ENCODE results near the gene EMC7. TPM values are rescaled to one million over a fixed set of nuclear protein-coding genes. Genes with fewer than 3 reads are reported as not detected.

EMC7 gene
- total and polyA plus RNA-seq, 10 of the 15 experiments (the other 5 are each of a cell fraction or from before 2014, with no cell fraction given): 16.5 to 88.9 (median 45.0) TPM

DNA sequence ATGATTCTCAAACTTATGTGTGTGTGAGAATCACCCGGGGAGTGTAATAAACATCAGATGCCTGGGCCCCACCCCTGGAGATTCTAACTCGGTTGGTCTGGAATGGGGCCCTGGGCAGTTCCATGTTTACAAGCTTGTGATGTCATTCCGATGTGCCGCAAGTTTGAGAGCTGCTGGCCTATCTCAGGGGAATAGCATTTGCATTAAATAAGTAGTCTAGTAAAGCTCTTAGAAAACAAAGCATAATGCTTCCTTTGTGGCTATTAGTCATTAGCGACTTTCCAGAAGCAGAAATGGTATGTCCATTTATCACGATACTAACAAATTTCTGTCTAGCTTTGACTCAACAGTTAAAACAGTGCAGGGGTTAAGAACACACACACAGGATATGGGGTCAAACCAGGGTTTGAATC, 21.1 kb upstream of the EMC7 start (continued):
- TF ChIP-seq, protein P1, sequence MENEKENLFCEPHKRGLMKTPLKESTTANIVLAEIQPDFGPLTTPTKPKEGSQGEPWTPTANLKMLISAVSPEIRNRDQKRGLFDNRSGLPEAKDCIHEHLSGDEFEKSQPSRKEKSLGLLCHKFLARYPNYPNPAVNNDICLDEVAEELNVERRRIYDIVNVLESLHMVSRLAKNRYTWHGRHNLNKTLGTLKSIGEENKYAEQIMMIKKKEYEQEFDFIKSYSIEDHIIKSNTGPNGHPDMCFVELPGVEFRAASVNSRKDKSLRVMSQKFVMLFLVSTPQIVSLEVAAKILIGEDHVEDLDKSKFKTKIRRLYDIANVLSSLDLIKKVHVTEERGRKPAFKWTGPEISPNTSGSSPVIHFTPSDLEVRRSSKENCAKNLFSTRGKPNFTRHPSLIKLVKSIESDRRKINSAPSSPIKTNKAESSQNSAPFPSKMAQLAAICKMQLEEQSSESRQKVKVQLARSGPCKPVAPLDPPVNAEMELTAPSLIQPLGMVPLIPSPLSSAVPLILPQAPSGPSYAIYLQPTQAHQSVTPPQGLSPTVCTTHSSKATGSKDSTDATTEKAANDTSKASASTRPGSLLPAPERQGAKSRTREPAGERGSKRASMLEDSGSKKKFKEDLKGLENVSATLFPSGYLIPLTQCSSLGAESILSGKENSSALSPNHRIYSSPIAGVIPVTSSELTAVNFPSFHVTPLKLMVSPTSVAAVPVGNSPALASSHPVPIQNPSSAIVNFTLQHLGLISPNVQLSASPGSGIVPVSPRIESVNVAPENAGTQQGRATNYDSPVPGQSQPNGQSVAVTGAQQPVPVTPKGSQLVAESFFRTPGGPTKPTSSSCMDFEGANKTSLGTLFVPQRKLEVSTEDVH (IDR thresholded peaks at IDR 0.05; ENCODE audit: low read depth, partially characterized antibody): no peak
- TF ChIP-seq, protein P2, sequence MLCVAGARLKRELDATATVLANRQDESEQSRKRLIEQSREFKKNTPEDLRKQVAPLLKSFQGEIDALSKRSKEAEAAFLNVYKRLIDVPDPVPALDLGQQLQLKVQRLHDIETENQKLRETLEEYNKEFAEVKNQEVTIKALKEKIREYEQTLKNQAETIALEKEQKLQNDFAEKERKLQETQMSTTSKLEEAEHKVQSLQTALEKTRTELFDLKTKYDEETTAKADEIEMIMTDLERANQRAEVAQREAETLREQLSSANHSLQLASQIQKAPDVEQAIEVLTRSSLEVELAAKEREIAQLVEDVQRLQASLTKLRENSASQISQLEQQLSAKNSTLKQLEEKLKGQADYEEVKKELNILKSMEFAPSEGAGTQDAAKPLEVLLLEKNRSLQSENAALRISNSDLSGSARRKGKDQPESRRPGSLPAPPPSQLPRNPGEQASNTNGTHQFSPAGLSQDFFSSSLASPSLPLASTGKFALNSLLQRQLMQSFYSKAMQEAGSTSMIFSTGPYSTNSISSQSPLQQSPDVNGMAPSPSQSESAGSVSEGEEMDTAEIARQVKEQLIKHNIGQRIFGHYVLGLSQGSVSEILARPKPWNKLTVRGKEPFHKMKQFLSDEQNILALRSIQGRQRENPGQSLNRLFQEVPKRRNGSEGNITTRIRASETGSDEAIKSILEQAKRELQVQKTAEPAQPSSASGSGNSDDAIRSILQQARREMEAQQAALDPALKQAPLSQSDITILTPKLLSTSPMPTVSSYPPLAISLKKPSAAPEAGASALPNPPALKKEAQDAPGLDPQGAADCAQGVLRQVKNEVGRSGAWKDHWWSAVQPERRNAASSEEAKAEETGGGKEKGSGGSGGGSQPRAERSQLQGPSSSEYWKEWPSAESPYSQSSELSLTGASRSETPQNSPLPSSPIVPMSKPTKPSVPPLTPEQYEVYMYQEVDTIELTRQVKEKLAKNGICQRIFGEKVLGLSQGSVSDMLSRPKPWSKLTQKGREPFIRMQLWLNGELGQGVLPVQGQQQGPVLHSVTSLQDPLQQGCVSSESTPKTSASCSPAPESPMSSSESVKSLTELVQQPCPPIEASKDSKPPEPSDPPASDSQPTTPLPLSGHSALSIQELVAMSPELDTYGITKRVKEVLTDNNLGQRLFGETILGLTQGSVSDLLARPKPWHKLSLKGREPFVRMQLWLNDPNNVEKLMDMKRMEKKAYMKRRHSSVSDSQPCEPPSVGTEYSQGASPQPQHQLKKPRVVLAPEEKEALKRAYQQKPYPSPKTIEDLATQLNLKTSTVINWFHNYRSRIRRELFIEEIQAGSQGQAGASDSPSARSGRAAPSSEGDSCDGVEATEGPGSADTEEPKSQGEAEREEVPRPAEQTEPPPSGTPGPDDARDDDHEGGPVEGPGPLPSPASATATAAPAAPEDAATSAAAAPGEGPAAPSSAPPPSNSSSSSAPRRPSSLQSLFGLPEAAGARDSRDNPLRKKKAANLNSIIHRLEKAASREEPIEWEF (IDR thresholded peaks at IDR 0.05; ENCODE audit: insufficient replicate concordance, low read depth, low read length): no peak
- TF ChIP-seq, protein P3, sequence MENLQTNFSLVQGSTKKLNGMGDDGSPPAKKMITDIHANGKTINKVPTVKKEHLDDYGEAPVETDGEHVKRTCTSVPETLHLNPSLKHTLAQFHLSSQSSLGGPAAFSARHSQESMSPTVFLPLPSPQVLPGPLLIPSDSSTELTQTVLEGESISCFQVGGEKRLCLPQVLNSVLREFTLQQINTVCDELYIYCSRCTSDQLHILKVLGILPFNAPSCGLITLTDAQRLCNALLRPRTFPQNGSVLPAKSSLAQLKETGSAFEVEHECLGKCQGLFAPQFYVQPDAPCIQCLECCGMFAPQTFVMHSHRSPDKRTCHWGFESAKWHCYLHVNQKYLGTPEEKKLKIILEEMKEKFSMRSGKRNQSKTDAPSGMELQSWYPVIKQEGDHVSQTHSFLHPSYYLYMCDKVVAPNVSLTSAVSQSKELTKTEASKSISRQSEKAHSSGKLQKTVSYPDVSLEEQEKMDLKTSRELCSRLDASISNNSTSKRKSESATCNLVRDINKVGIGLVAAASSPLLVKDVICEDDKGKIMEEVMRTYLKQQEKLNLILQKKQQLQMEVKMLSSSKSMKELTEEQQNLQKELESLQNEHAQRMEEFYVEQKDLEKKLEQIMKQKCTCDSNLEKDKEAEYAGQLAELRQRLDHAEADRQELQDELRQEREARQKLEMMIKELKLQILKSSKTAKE (IDR thresholded peaks at IDR 0.05; ENCODE audit: low read depth, poor library complexity, severe bottlenecking): peak; percentile 71
- TF ChIP-seq CREM (IDR thresholded peaks at IDR 0.05; ENCODE audit: low read depth): no peak; the same call in 1 of the 2 replicates
- TF ChIP-seq CHD4 (IDR thresholded peaks at IDR 0.05): no peak
- TF ChIP-seq FOXK2 (IDR thresholded peaks at IDR 0.05): 0 out of 2 replicates have a peak, but pooled peaks have one; percentile 19
- no peak for TF ChIP-seq NFXL1 (IDR thresholded peaks at IDR 0.05; ENCODE audit: borderline replicate concordance)
- no peak for TF ChIP-seq CBX3 (IDR thresholded peaks at IDR 0.05; ENCODE audit: borderline replicate concordance, low read depth)
- TF ChIP-seq SMAD5 (IDR thresholded peaks at IDR 0.05; ENCODE audit: low read depth): no peak
- no peak for TF ChIP-seq HCFC1 (IDR thresholded peaks at IDR 0.05; ENCODE audit: low read length)
- TF ChIP-seq ASH2L (IDR thresholded peaks at IDR 0.05; ENCODE audit: borderline replicate concordance, low read depth): no peak
- TF ChIP-seq POU2F2 (IDR thresholded peaks at IDR 0.05; ENCODE audit: borderline replicate concordance, low read depth, low read length): peak; percentile 79; the same call in 1 of the 3 replicates
- peak; percentile 68 to 95 for TF ChIP-seq EP300 (IDR thresholded peaks at IDR 0.05; ENCODE audit: borderline replicate concordance in 1 of 2, control insufficient read depth in 1 of 2, low read depth in 2 of 2, low read length in 2 of 2)
- peak; percentile 60; the same call in 1 of the 2 replicates for TF ChIP-seq DPF2 (IDR thresholded peaks at IDR 0.05)
- 0 out of 2 replicates have a peak, but pooled peaks have one; percentile 44 for TF ChIP-seq STAT3 (IDR thresholded peaks at IDR 0.05; ENCODE audit: low read depth, low read length)
- TF ChIP-seq, protein P4, sequence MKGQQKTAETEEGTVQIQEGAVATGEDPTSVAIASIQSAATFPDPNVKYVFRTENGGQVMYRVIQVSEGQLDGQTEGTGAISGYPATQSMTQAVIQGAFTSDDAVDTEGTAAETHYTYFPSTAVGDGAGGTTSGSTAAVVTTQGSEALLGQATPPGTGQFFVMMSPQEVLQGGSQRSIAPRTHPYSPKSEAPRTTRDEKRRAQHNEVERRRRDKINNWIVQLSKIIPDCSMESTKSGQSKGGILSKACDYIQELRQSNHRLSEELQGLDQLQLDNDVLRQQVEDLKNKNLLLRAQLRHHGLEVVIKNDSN (IDR thresholded peaks at IDR 0.05; ENCODE audit: borderline replicate concordance, extremely low read length, insufficient read depth, low read depth, low read length): no peak
- no peak for TF ChIP-seq CEBPB (IDR thresholded peaks at IDR 0.05; ENCODE audit: borderline replicate concordance in 1 of 2, low read depth in 2 of 2, low read length in 2 of 2)
